GM23338 (cell line): ENCODE results near the gene MRPL32. TPM values are rescaled to one million over a fixed set of nuclear protein-coding genes. Genes with fewer than 3 reads are reported as not detected.

Experiments used
- ATAC-seq: fragments of 200-7000 bp; cut with Tn5 transposase; 3 replicates; pipeline ENCODE4 v1.9.1; 2020
- DNase-seq: peaks from one replicate; pipeline ENCODE4 v3.0.0-alpha.2; 2015; ENCODE audit warnings: low spot score
- H2AFZ ChIP-seq: fragments of 200-600 bp; sonication (generic); 2 replicates; pipeline ENCODE4 v1.8.0; 2016; ENCODE audit warnings: antibody characterized with exemption, mild to moderate bottlenecking, moderate library complexity
- H3F3A ChIP-seq: fragments of 200-600 bp; sonication (generic); replicated peaks from 2 replicates; pipeline ENCODE4 v1.8.0; 2017; ENCODE audit warnings: antibody characterized with exemption, mixed run types, low read depth
- H3K27ac ChIP-seq: fragments of 200-600 bp; sonication (generic); 2 replicates; pipeline ENCODE4 v1.6.1; 2016; ENCODE audit warnings: low read depth
- H3K27me3 ChIP-seq: fragments of 200-600 bp; sonication (generic); 2 replicates; pipeline ENCODE4 v1.8.0; 2016; ENCODE audit warnings: mild to moderate bottlenecking, mixed run types, moderate library complexity; ENCODE audit not compliant: insufficient read depth
- H3K36me3 ChIP-seq: fragments of 200-600 bp; sonication (generic); 2 replicates; pipeline ENCODE4 v1.8.0; 2016; ENCODE audit warnings: mild to moderate bottlenecking; ENCODE audit not compliant: insufficient read depth
- H3K4me1 ChIP-seq: fragments of 200-600 bp; sonication (generic); 2 replicates; pipeline ENCODE4 v1.8.0; 2016; ENCODE audit warnings: mild to moderate bottlenecking, moderate library complexity; ENCODE audit not compliant: insufficient read depth
- H3K4me2 ChIP-seq: fragments of 200-600 bp; sonication (generic); 2 replicates; pipeline ENCODE4 v1.7.1; 2017; ENCODE audit warnings: mixed run types
- H3K4me3 ChIP-seq: fragments of 200-600 bp; sonication (generic); 2 replicates; pipeline ENCODE4 v1.6.1; 2016; ENCODE audit warnings: mixed run types
- H3K79me2 ChIP-seq: fragments of 200-600 bp; sonication (generic); replicated peaks from 2 replicates; pipeline ENCODE4 v1.8.0; 2017; ENCODE audit warnings: mild to moderate bottlenecking; ENCODE audit not compliant: insufficient read depth
- H3K9me2 ChIP-seq: fragments of 200-600 bp; sonication (generic); 2 replicates; pipeline ENCODE4 v1.8.0; 2017; ENCODE audit not compliant: insufficient read depth
- H4K20me1 ChIP-seq: fragments of 200-600 bp; sonication (generic); replicated peaks from 2 replicates; pipeline ENCODE4 v1.8.0; 2017; ENCODE audit warnings: mild to moderate bottlenecking; ENCODE audit not compliant: insufficient read depth
- H3K27ac Mint-ChIP-seq: 2 replicates; pipeline ENCODE4 v1.8.0; 2020; ENCODE audit warnings: inconsistent platforms, mild to moderate bottlenecking, moderate library complexity, mixed read lengths
- H3K27me3 Mint-ChIP-seq: 3 replicates; pipeline ENCODE4 v1.8.0; 2022; ENCODE audit warnings: low read depth, mild to moderate bottlenecking, moderate library complexity, mixed read lengths, inconsistent platforms; ENCODE audit not compliant: insufficient read depth, poor library complexity
- H3K36me3 Mint-ChIP-seq: 3 replicates; pipeline ENCODE4 v1.8.0; 2021; ENCODE audit warnings: low read depth, mild to moderate bottlenecking, inconsistent platforms, moderate library complexity, mixed read lengths
- H3K4me1 Mint-ChIP-seq: 3 replicates; pipeline ENCODE4 v1.8.0; 2020; ENCODE audit warnings: mild to moderate bottlenecking, inconsistent platforms, mixed read lengths
- H3K4me3 Mint-ChIP-seq: 3 replicates; pipeline ENCODE4 v1.8.0; 2021; ENCODE audit warnings: moderate library complexity, mild to moderate bottlenecking, inconsistent platforms, mixed read lengths
- H3K9me3 Mint-ChIP-seq: 3 replicates; pipeline ENCODE4 v1.8.0; 2020; ENCODE audit warnings: moderate library complexity, mild to moderate bottlenecking, inconsistent platforms, mixed read lengths
- EZH2 ChIP-seq: fragments of 200-600 bp; sonication (generic); IDR thresholded peaks from one replicate; pipeline ENCODE4 v1.8.0; 2017; ENCODE audit warnings: antibody characterized with exemption, mild to moderate bottlenecking, low read depth; ENCODE audit not compliant: unreplicated experiment
- EZH2phosphoT487 ChIP-seq: fragments of 200-600 bp; sonication (generic); IDR thresholded peaks from one replicate; pipeline ENCODE4 v1.8.1; 2018; ENCODE audit warnings: antibody characterized with exemption; ENCODE audit not compliant: unreplicated experiment
- JUNB ChIP-seq: IDR thresholded peaks from one replicate; pipeline ENCODE4 v1.6.1; 2016; ENCODE audit warnings: antibody characterized with exemption; ENCODE audit not compliant: unreplicated experiment
- POLR2AphosphoS5 ChIP-seq: IDR thresholded peaks from 2 replicates; pipeline ENCODE4 v1.6.1; 2016; ENCODE audit warnings: antibody characterized with exemption, low read depth
- STAT1 ChIP-seq: IDR thresholded peaks from one replicate; pipeline ENCODE4 v1.6.1; 2016; ENCODE audit warnings: antibody characterized with exemption; ENCODE audit not compliant: unreplicated experiment
- ZNF114 ChIP-seq: fragments of 250-450 bp; sonication (Bioruptor Pico); IDR thresholded peaks from 2 replicates; pipeline ENCODE4 v1.5.0; 2020; ENCODE audit warnings: mild to moderate bottlenecking, moderate library complexity
- ZNF331 ChIP-seq: fragments of 250-450 bp; sonication (Bioruptor Pico); IDR thresholded peaks from 2 replicates; pipeline ENCODE4 v1.5.0; 2020; ENCODE audit warnings: low read depth, mild to moderate bottlenecking, moderate library complexity
- polyA plus RNA-seq: library from polyadenylated mRNA; unstranded; fragments of >200 nt; fragmentation: Nextera tagmentation; extraction: Ambion mirVana; gene quantifications from 2 replicates; pipeline ENCODE4 v1.2.1, GENCODE V29; 2016
- total RNA-seq: library from RNA; depleted of rRNA; stranded (reverse); fragments of >200 nt; shearing (Covaris generic); gene quantifications from 2 replicates; pipeline ENCODE4 v1.2.3, GENCODE V29; 2014
- TF ChIP-seq, protein P1 (sequence below), 2 experiments: fragments of 200-600 bp in 1 of 2; sonication (generic) in 1 of 2; conservative IDR thresholded peaks; 2 replicates each; pipeline versions ENCODE4 v1.5.1 to v1.6.1; 2016 to 2017; ENCODE audit warnings: antibody characterized with exemption in 2 of 2, low read depth in 2 of 2, mild to moderate bottlenecking in 2 of 2, moderate library complexity in 1 of 2
- TF ChIP-seq, protein P2 (sequence below): IDR thresholded peaks from 2 replicates; pipeline ENCODE4 v1.6.1; 2016; ENCODE audit warnings: antibody characterized with exemption
- TF ChIP-seq, protein P3 (sequence below): IDR thresholded peaks from one replicate; pipeline ENCODE4 v1.6.1; 2018; ENCODE audit warnings: antibody characterized with exemption; ENCODE audit not compliant: unreplicated experiment

Gene MRPL32
- total and polyA plus RNA-seq, 2 experiments from 2014 or later, result 93.4 to 303 TPM

DNA sequence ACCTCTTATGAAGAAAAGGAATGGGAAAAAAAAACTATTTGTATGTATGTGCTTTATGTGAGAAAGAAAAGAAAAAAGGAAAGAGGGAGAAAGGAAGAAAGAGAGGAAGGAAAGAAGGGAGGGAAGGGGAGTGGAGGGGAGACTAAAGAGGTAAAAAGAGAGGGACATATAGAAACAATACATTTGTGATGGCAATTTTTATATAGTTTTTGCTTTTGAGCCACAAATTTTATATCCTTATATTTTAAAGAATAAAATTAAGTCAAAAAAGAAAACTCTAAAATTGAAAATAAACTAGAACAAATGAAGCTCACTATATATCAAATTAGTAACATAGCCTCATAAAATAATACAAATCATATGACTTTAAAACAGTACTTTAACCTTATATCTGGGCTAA lies 31.3 kb upstream of the MRPL32 start:
- no peak for ATAC-seq
- DNase-seq, result no peak
- H3F3A ChIP-seq, result no peaks in the 10 kb centered on the region
- no peaks in the 10 kb centered on the region for H3K9me2 ChIP-seq
- H3K4me3 ChIP-seq, result no peak overlapping the region
- no peaks in the 10 kb centered on the region for H3K4me1 ChIP-seq
- H3K27me3 ChIP-seq, result no peaks in the 10 kb centered on the region
- peaks cover 1% of the 10 kb centered on the region for H3K27me3 Mint-ChIP-seq
- 0 out of 3 replicates have a peak, but pooled peaks cover 5% of the 10 kb centered on the region for H3K36me3 Mint-ChIP-seq
- TF ChIP-seq, protein P1, sequence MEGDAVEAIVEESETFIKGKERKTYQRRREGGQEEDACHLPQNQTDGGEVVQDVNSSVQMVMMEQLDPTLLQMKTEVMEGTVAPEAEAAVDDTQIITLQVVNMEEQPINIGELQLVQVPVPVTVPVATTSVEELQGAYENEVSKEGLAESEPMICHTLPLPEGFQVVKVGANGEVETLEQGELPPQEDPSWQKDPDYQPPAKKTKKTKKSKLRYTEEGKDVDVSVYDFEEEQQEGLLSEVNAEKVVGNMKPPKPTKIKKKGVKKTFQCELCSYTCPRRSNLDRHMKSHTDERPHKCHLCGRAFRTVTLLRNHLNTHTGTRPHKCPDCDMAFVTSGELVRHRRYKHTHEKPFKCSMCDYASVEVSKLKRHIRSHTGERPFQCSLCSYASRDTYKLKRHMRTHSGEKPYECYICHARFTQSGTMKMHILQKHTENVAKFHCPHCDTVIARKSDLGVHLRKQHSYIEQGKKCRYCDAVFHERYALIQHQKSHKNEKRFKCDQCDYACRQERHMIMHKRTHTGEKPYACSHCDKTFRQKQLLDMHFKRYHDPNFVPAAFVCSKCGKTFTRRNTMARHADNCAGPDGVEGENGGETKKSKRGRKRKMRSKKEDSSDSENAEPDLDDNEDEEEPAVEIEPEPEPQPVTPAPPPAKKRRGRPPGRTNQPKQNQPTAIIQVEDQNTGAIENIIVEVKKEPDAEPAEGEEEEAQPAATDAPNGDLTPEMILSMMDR (conservative IDR thresholded peaks at IDR 0.05; ENCODE audit: low read depth in 2 of 2), result no peak
- TF ChIP-seq EZH2 (no peak), STAT1 (no peak), ZNF331 (CRISPR knock-in tag) (no peak)
- no peak overlapping the region for H3K4me2 ChIP-seq
- no peak overlapping the region; the same call in 1 of the 2 replicates for H2AFZ ChIP-seq
- no peaks in the 10 kb centered on the region for H3K4me1 Mint-ChIP-seq
- H3K36me3 ChIP-seq, result no peaks in the 10 kb centered on the region
- no peaks in the 10 kb centered on the region for H3K79me2 ChIP-seq
- no peak overlapping the region for H3K27ac Mint-ChIP-seq
- H3K9me3 Mint-ChIP-seq, result peaks cover 10% of the 10 kb centered on the region; the same call in 2 of the 3 replicates
- H3K27ac ChIP-seq, result no peak overlapping the region
- H4K20me1 ChIP-seq, result no peaks in the 10 kb centered on the region
- H3K4me3 Mint-ChIP-seq, result no peak overlapping the region

DNA sequence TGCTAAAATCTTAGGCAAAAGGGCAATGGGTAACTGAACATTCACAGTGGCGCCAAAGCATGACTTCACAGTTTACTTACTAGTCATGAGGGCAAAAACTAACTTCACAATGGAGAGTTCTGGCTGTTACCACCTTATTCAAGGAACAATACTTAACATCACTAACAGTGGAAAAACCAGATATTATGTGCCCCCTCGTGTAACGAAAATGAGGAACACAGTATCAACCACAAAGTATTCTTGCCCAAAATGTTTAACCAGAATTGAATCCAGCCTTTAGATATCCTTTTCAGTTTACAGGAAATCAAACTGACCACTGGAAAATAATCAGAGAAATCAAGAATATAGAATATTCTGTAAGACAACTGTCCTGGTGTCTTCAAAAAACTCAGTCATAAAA lies 29.8 kb upstream of the MRPL32 start:
- H3K36me3 ChIP-seq, result no peaks in the 10 kb centered on the region
- H3K4me2 ChIP-seq, result no peak overlapping the region
- Mint-ChIP-seq H3K9me3 (no peaks in the 10 kb centered on the region), H3K36me3 (no peaks in the 10 kb centered on the region), H3K27me3 (peaks cover 1% of the 10 kb centered on the region), H3K27ac (no peak overlapping the region), H3K4me3 (no peak overlapping the region), H3K4me1 (no peaks in the 10 kb centered on the region)
- H4K20me1 ChIP-seq, result no peaks in the 10 kb centered on the region
- H3F3A ChIP-seq, result no peaks in the 10 kb centered on the region
- no peaks in the 10 kb centered on the region for H3K79me2 ChIP-seq
- no peaks in the 10 kb centered on the region for H3K9me2 ChIP-seq
- ATAC-seq (no peak), DNase-seq (no peak)
- H3K4me1 ChIP-seq, result no peaks in the 10 kb centered on the region
- H3K27ac ChIP-seq, result no peak overlapping the region
- no peak overlapping the region for H3K4me3 ChIP-seq
- no peak overlapping the region for H2AFZ ChIP-seq
- H3K27me3 ChIP-seq, result no peaks in the 10 kb centered on the region
- TF ChIP-seq, protein P2, sequence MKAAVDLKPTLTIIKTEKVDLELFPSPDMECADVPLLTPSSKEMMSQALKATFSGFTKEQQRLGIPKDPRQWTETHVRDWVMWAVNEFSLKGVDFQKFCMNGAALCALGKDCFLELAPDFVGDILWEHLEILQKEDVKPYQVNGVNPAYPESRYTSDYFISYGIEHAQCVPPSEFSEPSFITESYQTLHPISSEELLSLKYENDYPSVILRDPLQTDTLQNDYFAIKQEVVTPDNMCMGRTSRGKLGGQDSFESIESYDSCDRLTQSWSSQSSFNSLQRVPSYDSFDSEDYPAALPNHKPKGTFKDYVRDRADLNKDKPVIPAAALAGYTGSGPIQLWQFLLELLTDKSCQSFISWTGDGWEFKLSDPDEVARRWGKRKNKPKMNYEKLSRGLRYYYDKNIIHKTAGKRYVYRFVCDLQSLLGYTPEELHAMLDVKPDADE, result no peak
- TF ChIP-seq POLR2AphosphoS5 (no peak), EZH2phosphoT487 (no peak), ZNF114 (CRISPR knock-in tag) (no peak), JUNB (no peak), STAT1 (no peak)
- TF ChIP-seq, protein P1 (conservative IDR thresholded peaks at IDR 0.05; ENCODE audit: low read depth in 2 of 2), result no peak
- TF ChIP-seq, protein P3, sequence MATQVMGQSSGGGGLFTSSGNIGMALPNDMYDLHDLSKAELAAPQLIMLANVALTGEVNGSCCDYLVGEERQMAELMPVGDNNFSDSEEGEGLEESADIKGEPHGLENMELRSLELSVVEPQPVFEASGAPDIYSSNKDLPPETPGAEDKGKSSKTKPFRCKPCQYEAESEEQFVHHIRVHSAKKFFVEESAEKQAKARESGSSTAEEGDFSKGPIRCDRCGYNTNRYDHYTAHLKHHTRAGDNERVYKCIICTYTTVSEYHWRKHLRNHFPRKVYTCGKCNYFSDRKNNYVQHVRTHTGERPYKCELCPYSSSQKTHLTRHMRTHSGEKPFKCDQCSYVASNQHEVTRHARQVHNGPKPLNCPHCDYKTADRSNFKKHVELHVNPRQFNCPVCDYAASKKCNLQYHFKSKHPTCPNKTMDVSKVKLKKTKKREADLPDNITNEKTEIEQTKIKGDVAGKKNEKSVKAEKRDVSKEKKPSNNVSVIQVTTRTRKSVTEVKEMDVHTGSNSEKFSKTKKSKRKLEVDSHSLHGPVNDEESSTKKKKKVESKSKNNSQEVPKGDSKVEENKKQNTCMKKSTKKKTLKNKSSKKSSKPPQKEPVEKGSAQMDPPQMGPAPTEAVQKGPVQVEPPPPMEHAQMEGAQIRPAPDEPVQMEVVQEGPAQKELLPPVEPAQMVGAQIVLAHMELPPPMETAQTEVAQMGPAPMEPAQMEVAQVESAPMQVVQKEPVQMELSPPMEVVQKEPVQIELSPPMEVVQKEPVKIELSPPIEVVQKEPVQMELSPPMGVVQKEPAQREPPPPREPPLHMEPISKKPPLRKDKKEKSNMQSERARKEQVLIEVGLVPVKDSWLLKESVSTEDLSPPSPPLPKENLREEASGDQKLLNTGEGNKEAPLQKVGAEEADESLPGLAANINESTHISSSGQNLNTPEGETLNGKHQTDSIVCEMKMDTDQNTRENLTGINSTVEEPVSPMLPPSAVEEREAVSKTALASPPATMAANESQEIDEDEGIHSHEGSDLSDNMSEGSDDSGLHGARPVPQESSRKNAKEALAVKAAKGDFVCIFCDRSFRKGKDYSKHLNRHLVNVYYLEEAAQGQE, result no peak
